Measurements from ENCODE around the gene ANKRA2.

ANKRA2 gene

GRCh38 chr5:73565139-73565968, at the start of gene ANKRA2, which contains the start of gene UTP15:
TSS of gene ANKRA2 (minus strand) at chr5:73565639. CDS start at chr5:73562881, 2,758 bp downstream.
TSS of gene UTP15 (plus strand) at chr5:73565743. CDS start at chr5:73567345, 1,602 bp downstream.
- DNase-seq (ENCODE audit: low read depth in 2 of 2) = peak; percentile 94 to 95

- no peak for DNase-seq (ENCODE audit: low read depth in 2 of 2)
Observed at GRCh38 chr5:73615085-73615484, 49.6 kb upstream of the ANKRA2 start.

- no peak for DNase-seq (ENCODE audit: low read depth in 2 of 2)
Observed at GRCh38 chr5:73612799-73613198, 47.4 kb upstream of the ANKRA2 start.

GRCh38 chr5:73607228-73607627, 41.8 kb upstream of the ANKRA2 start:
- no peak for DNase-seq (ENCODE audit: low read depth in 2 of 2)

GRCh38 chr5:73606206-73606753, 40.8 kb upstream of the ANKRA2 start:
- DNase-seq (ENCODE audit: low read depth in 2 of 2) = no peak

GRCh38 chr5:73605223-73606087, 40.0 kb upstream of the ANKRA2 start:
- DNase-seq (ENCODE audit: low read depth in 2 of 2) = no peak

- DNase-seq (ENCODE audit: low read depth in 2 of 2) = no peak
Observed at GRCh38 chr5:73603998-73604397, 38.6 kb upstream of the ANKRA2 start.

GRCh38 chr5:73599380-73599779, 33.9 kb upstream of the ANKRA2 start:
- DNase-seq (ENCODE audit: low read depth in 2 of 2) = no peak

GRCh38 chr5:73596705-73597328, 31.4 kb upstream of the ANKRA2 start:
- DNase-seq (ENCODE audit: low read depth in 2 of 2) = no peak

GRCh38 chr5:73592551-73592950, 27.1 kb upstream of the ANKRA2 start:
- DNase-seq (ENCODE audit: low read depth in 2 of 2) = no peak

GRCh38 chr5:73591698-73592501, 26.5 kb upstream of the ANKRA2 start:
- DNase-seq (ENCODE audit: low read depth in 2 of 2) = no peak

- DNase-seq (ENCODE audit: low read depth in 2 of 2) = peak; percentile 60 to 64
Observed at GRCh38 chr5:73591102-73591695, 25.8 kb upstream of the ANKRA2 start.

- no peak for DNase-seq (ENCODE audit: low read depth in 2 of 2)
Observed at GRCh38 chr5:73587923-73588322, 22.5 kb upstream of the ANKRA2 start.

GRCh38 chr5:73582285-73583145, 17.1 kb upstream of the ANKRA2 start:
- no peak for DNase-seq (ENCODE audit: low read depth in 2 of 2)

GRCh38 chr5:73565969-73566547, 619 bp upstream of the ANKRA2 start:
- DNase-seq (ENCODE audit: low read depth in 2 of 2) = no peak

GRCh38 chr5:73564675-73565074, 764 bp downstream of the ANKRA2 start:
- DNase-seq (ENCODE audit: low read depth in 2 of 2) = no peak

- DNase-seq (ENCODE audit: low read depth in 2 of 2) = no peak
Observed at GRCh38 chr5:73564018-73564417, 1.4 kb downstream of the ANKRA2 start.

- DNase-seq (ENCODE audit: low read depth in 2 of 2) = no peak
Observed at GRCh38 chr5:73558950-73559349, 6.5 kb downstream of the ANKRA2 start.

- DNase-seq (ENCODE audit: low read depth in 2 of 2) = no peak
Observed at GRCh38 chr5:73552642-73553041, 12.8 kb downstream of the ANKRA2 start.

All from fibroblast of skin of left biceps (primary cell).